ENCODE results near the gene ATF7.

The ATF7 gene

DNA sequence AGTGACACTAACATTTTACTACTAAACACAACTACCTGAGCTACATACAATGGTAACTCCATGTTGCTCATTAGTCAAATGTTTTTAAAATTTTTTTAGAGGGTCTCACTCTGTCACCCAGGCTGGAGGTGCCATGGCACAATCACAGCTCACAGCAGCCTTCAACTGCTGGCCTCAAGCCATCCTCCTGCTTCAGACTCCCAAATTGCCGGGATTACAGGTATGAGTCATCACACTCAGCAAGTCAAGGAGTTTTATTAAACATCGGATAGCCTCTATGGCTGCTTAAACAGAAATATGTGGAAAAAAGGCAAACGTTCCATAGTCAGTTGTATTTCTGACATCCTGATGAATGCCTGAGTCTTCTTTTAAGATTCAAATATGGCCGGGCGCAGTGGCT is 107.8 kb downstream of the ATF7 start:
- TF ChIP-seq, protein P1, sequence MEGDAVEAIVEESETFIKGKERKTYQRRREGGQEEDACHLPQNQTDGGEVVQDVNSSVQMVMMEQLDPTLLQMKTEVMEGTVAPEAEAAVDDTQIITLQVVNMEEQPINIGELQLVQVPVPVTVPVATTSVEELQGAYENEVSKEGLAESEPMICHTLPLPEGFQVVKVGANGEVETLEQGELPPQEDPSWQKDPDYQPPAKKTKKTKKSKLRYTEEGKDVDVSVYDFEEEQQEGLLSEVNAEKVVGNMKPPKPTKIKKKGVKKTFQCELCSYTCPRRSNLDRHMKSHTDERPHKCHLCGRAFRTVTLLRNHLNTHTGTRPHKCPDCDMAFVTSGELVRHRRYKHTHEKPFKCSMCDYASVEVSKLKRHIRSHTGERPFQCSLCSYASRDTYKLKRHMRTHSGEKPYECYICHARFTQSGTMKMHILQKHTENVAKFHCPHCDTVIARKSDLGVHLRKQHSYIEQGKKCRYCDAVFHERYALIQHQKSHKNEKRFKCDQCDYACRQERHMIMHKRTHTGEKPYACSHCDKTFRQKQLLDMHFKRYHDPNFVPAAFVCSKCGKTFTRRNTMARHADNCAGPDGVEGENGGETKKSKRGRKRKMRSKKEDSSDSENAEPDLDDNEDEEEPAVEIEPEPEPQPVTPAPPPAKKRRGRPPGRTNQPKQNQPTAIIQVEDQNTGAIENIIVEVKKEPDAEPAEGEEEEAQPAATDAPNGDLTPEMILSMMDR (IDR thresholded peaks at IDR 0.05; ENCODE audit: borderline replicate concordance, extremely low read depth, low read length, poor library complexity, severe bottlenecking): no peak
- no peak for TF ChIP-seq EZH2 (IDR thresholded peaks at IDR 0.05; ENCODE audit: borderline replicate concordance, low read depth, low read length, severe bottlenecking)
- Histone ChIP-seq H3K9ac (ENCODE audit: low read depth, low read length) (no peak overlapping the region), H2AFZ (ENCODE audit: low read depth, low read length) (no peak overlapping the region), H3K27me3 (ENCODE audit: insufficient read depth, low read length, poor library complexity) (no peaks in the 10 kb centered on the region), H3K4me3 (ENCODE audit: low read depth in 1 of 2, low read length in 2 of 2) (no peak overlapping the region), H3K9me3 (ENCODE audit: insufficient read depth, low read length, severe bottlenecking) (no peaks in the 10 kb centered on the region), H3K27ac (ENCODE audit: low read length) (no peak overlapping the region), H3K36me3 (ENCODE audit: insufficient read depth, low read length) (peaks cover 83% of the 10 kb centered on the region), H3K4me2 (ENCODE audit: insufficient read depth, low read length) (no peak overlapping the region), H3K4me1 (ENCODE audit: insufficient read depth, low read length) (no peaks in the 10 kb centered on the region), H3K79me2 (ENCODE audit: insufficient read depth, low read length) (no peaks in the 10 kb centered on the region), H4K20me1 (ENCODE audit: insufficient read depth, low read length) (no peaks in the 10 kb centered on the region)
- DNase-seq: no peak
- no peak for ATAC-seq (ENCODE audit: insufficient read depth, low read depth)

DNA sequence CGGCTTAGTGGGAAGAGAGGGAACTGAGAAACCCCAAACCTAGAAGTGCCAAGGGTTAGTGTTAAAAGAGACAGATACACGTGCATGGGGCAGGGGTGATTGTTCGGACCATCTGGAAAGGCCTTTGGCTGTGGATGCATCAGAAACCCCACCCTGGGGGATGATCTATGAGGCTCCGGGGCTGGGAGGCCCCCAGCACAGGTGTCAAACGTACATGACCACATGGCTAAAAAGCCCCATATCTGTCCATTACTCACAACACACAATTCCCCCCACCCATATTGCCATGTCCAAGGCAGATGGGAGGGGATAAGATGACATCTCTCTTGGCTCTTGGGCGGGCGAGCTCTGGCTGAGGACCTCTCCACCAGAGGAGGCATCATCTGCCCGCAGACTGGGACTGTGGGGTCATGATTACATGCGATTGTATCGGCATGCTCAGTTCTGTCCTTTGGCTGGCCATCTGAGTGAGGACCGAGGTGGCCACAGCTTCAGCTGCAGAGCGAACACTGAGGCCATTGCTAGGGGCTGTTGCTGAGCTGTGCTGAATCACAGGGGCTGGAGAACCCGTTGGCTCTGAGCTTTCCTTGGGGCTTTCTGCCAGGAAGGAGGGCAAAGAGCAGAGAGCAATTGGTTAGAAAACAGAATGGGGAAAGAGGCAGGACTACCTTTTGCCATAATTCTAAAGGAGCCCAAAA is 109.3 kb downstream of the ATF7 start:
- no peaks in the 10 kb centered on the region for H4K20me1 ChIP-seq (ENCODE audit: insufficient read depth, low read length)
- no peaks in the 10 kb centered on the region for H3K4me1 ChIP-seq (ENCODE audit: insufficient read depth, low read length)
- no peaks in the 10 kb centered on the region for H3K79me2 ChIP-seq (ENCODE audit: insufficient read depth, low read length)
- TF ChIP-seq, protein P1 (IDR thresholded peaks at IDR 0.05; ENCODE audit: borderline replicate concordance, extremely low read depth, low read length, poor library complexity, severe bottlenecking): no peak
- TF ChIP-seq EZH2 (IDR thresholded peaks at IDR 0.05; ENCODE audit: borderline replicate concordance, low read depth, low read length, severe bottlenecking): no peak
- no peaks in the 10 kb centered on the region for H3K27me3 ChIP-seq (ENCODE audit: insufficient read depth, low read length, poor library complexity)
- no peak overlapping the region for H3K4me3 ChIP-seq (ENCODE audit: low read depth in 1 of 2, low read length in 2 of 2)
- peaks cover 79% of the 10 kb centered on the region for H3K36me3 ChIP-seq (ENCODE audit: insufficient read depth, low read length)
- DNase-seq (no peak), ATAC-seq (ENCODE audit: insufficient read depth, low read depth) (no peak)
- H2AFZ ChIP-seq (ENCODE audit: low read depth, low read length): no peak overlapping the region
- H3K9me3 ChIP-seq (ENCODE audit: insufficient read depth, low read length, severe bottlenecking): no peaks in the 10 kb centered on the region
- H3K4me2 ChIP-seq (ENCODE audit: insufficient read depth, low read length): no peak overlapping the region
- no peak overlapping the region for H3K9ac ChIP-seq (ENCODE audit: low read depth, low read length)
- H3K27ac ChIP-seq (ENCODE audit: low read length): no peak overlapping the region

DNA sequence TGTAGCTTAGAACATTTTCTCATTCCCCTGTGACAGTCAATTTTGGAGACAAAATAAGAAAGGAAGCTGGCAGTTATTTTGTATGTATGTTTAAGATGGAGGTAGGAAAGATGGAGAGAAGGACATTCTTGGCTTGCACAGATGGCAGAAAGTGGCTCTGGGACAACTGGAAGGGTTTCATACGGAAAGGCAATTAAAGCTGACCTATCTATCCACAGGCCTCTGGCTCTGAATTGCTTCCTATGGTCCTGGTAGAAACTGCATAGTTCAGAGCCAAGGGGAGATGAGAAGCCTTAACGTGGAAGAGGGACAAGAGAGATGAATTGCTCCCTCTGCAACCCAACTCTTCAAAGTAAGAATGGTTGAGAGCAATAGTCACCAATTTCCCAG is 110.9 kb downstream of the ATF7 start:
- Histone ChIP-seq H2AFZ (ENCODE audit: low read depth, low read length) (no peak overlapping the region), H3K36me3 (ENCODE audit: insufficient read depth, low read length) (peaks cover 69% of the 10 kb centered on the region), H4K20me1 (ENCODE audit: insufficient read depth, low read length) (no peaks in the 10 kb centered on the region), H3K4me1 (ENCODE audit: insufficient read depth, low read length) (no peaks in the 10 kb centered on the region), H3K9ac (ENCODE audit: low read depth, low read length) (no peak overlapping the region), H3K4me2 (ENCODE audit: insufficient read depth, low read length) (no peak overlapping the region), H3K27ac (ENCODE audit: low read length) (no peak overlapping the region), H3K9me3 (ENCODE audit: insufficient read depth, low read length, severe bottlenecking) (no peaks in the 10 kb centered on the region), H3K27me3 (ENCODE audit: insufficient read depth, low read length, poor library complexity) (no peaks in the 10 kb centered on the region), H3K79me2 (ENCODE audit: insufficient read depth, low read length) (no peaks in the 10 kb centered on the region), H3K4me3 (ENCODE audit: low read depth in 1 of 2, low read length in 2 of 2) (no peak overlapping the region)
- ATAC-seq (ENCODE audit: insufficient read depth, low read depth): no peak
- no peak for DNase-seq
- TF ChIP-seq, protein P1 (IDR thresholded peaks at IDR 0.05; ENCODE audit: borderline replicate concordance, extremely low read depth, low read length, poor library complexity, severe bottlenecking): no peak
- TF ChIP-seq EZH2 (IDR thresholded peaks at IDR 0.05; ENCODE audit: borderline replicate concordance, low read depth, low read length, severe bottlenecking): no peak

All from DND-41 (cell line).